ENCODE data around the gene FCHSD2. TPM values are rescaled to one million over a fixed set of nuclear protein-coding genes. Genes with fewer than 3 reads are reported as not detected.
A peak's percentile ranks its signal among the peaks of the same experiment; 100 is the strongest.
"Not testable (repeated sequence)": the region's sequence is repeated elsewhere in the genome, so short reads cannot be mapped to it uniquely, and the experiment has no call there.

The FCHSD2 gene
- total and polyA plus RNA-seq, 2 donors (not counting 1 experiment from before 2014, with no cell fraction given) = 113 to 189 TPM

GRCh38 chr11:72981971-72982685 lies 160.0 kb downstream of the FCHSD2 start:
- CTCF ChIA-PET = interaction anchor here (0.6 to 4.7 kb wide), 3 partner anchors 158 to 257 kb away, joined by 3 to 19 read pairs (median 3); no protein-coding TSS in a partner anchor
- DNase-seq = no peak
- H3K27me3 Mint-ChIP-seq = no peaks in the 10 kb centered on the region
- Histone ChIP-seq H4K20me1 (ENCODE audit: control insufficient read depth, insufficient read depth, low read length, poor library complexity, severe bottlenecking) (no peaks in the 10 kb centered on the region), H3K4me2 (replicated peaks; ENCODE audit: low read depth, low read length, poor library complexity, severe bottlenecking) (no peak overlapping the region), H3K4me1 (ENCODE audit: control insufficient read depth in 2 of 2, insufficient read depth in 2 of 2, low read length in 2 of 2) (peaks cover 19 to 31% of the 10 kb centered on the region in 2 donors), H3K9ac (ENCODE audit: low read length) (no peak overlapping the region), H3K4me3 (ENCODE audit: control extremely low read depth in 1 of 5, extremely low read depth in 1 of 5, insufficient read depth in 1 of 5, low read depth in 2 of 5, low read length in 4 of 5) (no peak overlapping the region), H3K27ac (ENCODE audit: low read length in 2 of 2) (peak overlapping the region; percentile 26 to 72), H2AFZ (ENCODE audit: insufficient read depth, low read depth, low read length, poor library complexity, severe bottlenecking) (no peak overlapping the region), H3K27me3 (replicated peaks in 1 of 4; ENCODE audit: control extremely low read depth in 1 of 4, control insufficient read depth in 3 of 4, insufficient read depth in 4 of 4, low read length in 3 of 4) (no peaks in the 10 kb centered on the region), H3K79me2 (ENCODE audit: control insufficient read depth, insufficient read depth, low read length) (peaks cover 71% of the 10 kb centered on the region), H3K9me3 (ENCODE audit: control extremely low read depth in 1 of 3, control insufficient read depth in 2 of 3, insufficient read depth in 1 of 3, low read length in 2 of 3) (peaks cover 0 to 5% (median 5%) of the 10 kb centered on the region in 3 donors), H3K36me3 (replicated peaks in 1 of 2; ENCODE audit: control extremely low read depth in 1 of 2, control insufficient read depth in 1 of 2, extremely low read depth in 1 of 2, insufficient read depth in 2 of 2, low read length in 1 of 2) (peaks cover 10 to 83% of the 10 kb centered on the region in 2 experiments)
- H3K9me3 Mint-ChIP-seq (ENCODE audit: insufficient read depth) = peaks cover 3% of the 10 kb centered on the region
- H3K27ac Mint-ChIP-seq = peak overlapping the region; percentile 71
- POLR2A ChIA-PET = no interaction called here
- TF ChIP-seq, protein P1, sequence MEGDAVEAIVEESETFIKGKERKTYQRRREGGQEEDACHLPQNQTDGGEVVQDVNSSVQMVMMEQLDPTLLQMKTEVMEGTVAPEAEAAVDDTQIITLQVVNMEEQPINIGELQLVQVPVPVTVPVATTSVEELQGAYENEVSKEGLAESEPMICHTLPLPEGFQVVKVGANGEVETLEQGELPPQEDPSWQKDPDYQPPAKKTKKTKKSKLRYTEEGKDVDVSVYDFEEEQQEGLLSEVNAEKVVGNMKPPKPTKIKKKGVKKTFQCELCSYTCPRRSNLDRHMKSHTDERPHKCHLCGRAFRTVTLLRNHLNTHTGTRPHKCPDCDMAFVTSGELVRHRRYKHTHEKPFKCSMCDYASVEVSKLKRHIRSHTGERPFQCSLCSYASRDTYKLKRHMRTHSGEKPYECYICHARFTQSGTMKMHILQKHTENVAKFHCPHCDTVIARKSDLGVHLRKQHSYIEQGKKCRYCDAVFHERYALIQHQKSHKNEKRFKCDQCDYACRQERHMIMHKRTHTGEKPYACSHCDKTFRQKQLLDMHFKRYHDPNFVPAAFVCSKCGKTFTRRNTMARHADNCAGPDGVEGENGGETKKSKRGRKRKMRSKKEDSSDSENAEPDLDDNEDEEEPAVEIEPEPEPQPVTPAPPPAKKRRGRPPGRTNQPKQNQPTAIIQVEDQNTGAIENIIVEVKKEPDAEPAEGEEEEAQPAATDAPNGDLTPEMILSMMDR (IDR thresholded peaks at IDR 0.05) = no peak
- no peak for TF ChIP-seq EZH2 (IDR thresholded peaks at IDR 0.05; ENCODE audit: borderline replicate concordance, insufficient read depth, low read depth, low read length, poor library complexity, severe bottlenecking)
- WGBS (ENCODE audit: insufficient coverage) = 83% methylated on average over 1 of the region's 3 CpGs
- no peak for ATAC-seq (ENCODE audit: low read depth)
- H3K4me1 Mint-ChIP-seq = peaks cover 53% of the 10 kb centered on the region
- intact Hi-C loops (cut with micrococcal nuclease) = loop anchor here (10.0 kb wide), 1 partner anchor 53 kb away; no protein-coding TSS in a partner anchor
- no peak overlapping the region for H3K4me3 Mint-ChIP-seq

DNA sequence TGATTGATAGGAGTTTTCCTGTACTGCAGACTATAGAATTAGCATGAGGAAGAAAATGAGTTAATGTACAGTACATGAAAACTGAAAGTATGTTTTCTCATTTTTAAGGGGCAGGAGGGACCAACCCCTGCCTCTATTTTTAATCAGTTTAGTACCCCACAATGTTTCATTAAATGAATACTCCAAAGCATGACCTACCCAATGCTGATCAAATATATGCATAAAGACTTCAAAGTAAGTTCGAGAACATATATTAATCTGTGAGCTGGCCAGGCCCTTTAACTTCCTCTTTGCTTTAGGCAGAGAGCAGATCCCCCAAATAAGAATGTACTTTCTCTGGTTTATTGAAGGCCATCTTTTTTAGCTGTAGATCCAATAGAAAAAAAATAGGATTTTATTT lies 161.0 kb downstream of the FCHSD2 start:
- no peaks in the 10 kb centered on the region for H4K20me1 ChIP-seq (ENCODE audit: control insufficient read depth, insufficient read depth, low read length, poor library complexity, severe bottlenecking)
- peak overlapping the region; percentile 53 for H3K4me3 Mint-ChIP-seq
- H3K27ac Mint-ChIP-seq = peak overlapping the region; percentile 67
- no peaks in the 10 kb centered on the region for H3K27me3 ChIP-seq (replicated peaks in 1 of 4; ENCODE audit: control extremely low read depth in 1 of 4, control insufficient read depth in 3 of 4, insufficient read depth in 4 of 4, low read length in 3 of 4)
- H3K27me3 Mint-ChIP-seq = no peaks in the 10 kb centered on the region
- peaks cover 0 to 10% (median 5%) of the 10 kb centered on the region in 3 donors for H3K9me3 ChIP-seq (ENCODE audit: control extremely low read depth in 1 of 3, control insufficient read depth in 2 of 3, insufficient read depth in 1 of 3, low read length in 2 of 3)
- peak overlapping the region; percentile 25 for H2AFZ ChIP-seq (ENCODE audit: insufficient read depth, low read depth, low read length, poor library complexity, severe bottlenecking)
- DNase-seq (peak; percentile 42), ATAC-seq (ENCODE audit: low read depth) (no peak)
- H3K9ac ChIP-seq (ENCODE audit: low read length) = peak overlapping the region; percentile 28
- H3K36me3 ChIP-seq (replicated peaks in 1 of 2; ENCODE audit: control extremely low read depth in 1 of 2, control insufficient read depth in 1 of 2, extremely low read depth in 1 of 2, insufficient read depth in 2 of 2, low read length in 1 of 2) = peaks cover 10 to 81% of the 10 kb centered on the region in 2 experiments
- peak overlapping the region; percentile 28 to 72 for H3K27ac ChIP-seq (ENCODE audit: low read length in 2 of 2)
- H3K9me3 Mint-ChIP-seq (ENCODE audit: insufficient read depth) = peaks cover 3% of the 10 kb centered on the region
- ChIA-PET CTCF (interaction anchor here (1.0 to 4.7 kb wide), 3 partner anchors 81 to 256 kb away, joined by 3 to 19 read pairs (median 3); no protein-coding TSS in a partner anchor), POLR2A (no interaction called here)
- TF ChIP-seq EZH2 (IDR thresholded peaks at IDR 0.05; ENCODE audit: borderline replicate concordance, insufficient read depth, low read depth, low read length, poor library complexity, severe bottlenecking) = no peak
- TF ChIP-seq, protein P1 (IDR thresholded peaks at IDR 0.05) = no peak
- H3K4me1 Mint-ChIP-seq = peaks cover 49% of the 10 kb centered on the region
- H3K79me2 ChIP-seq (ENCODE audit: control insufficient read depth, insufficient read depth, low read length) = peaks cover 74% of the 10 kb centered on the region
- peaks cover 24% of the 10 kb centered on the region in 2 donors for H3K4me1 ChIP-seq (ENCODE audit: control insufficient read depth in 2 of 2, insufficient read depth in 2 of 2, low read length in 2 of 2)
- no CpG with 5 or more reads among the region's 1 CpG for WGBS (ENCODE audit: insufficient coverage)
- H3K4me2 ChIP-seq (replicated peaks; ENCODE audit: low read depth, low read length, poor library complexity, severe bottlenecking) = peak overlapping the region; percentile 57
- intact Hi-C loops (cut with micrococcal nuclease) = loop anchor here (10.0 kb wide), 1 partner anchor 54 kb away; no protein-coding TSS in a partner anchor
- H3K4me3 ChIP-seq (ENCODE audit: control extremely low read depth in 1 of 5, extremely low read depth in 1 of 5, insufficient read depth in 1 of 5, low read depth in 2 of 5, low read length in 4 of 5) = peak overlapping the region in 1 of 5 experiments; percentile 24

GRCh38 chr11:72977782-72978181 lies 164.3 kb downstream of the FCHSD2 start:
- H3K9me3 Mint-ChIP-seq (ENCODE audit: insufficient read depth); H3K27ac ChIP-seq (ENCODE audit: low read length in 2 of 2); H2AFZ ChIP-seq (ENCODE audit: insufficient read depth, low read depth, low read length, poor library complexity, severe bottlenecking); H3K4me2 ChIP-seq (replicated peaks; ENCODE audit: low read depth, low read length, poor library complexity, severe bottlenecking); H3K9ac ChIP-seq (ENCODE audit: low read length); intact Hi-C loops (cut with micrococcal nuclease); H3K27me3 ChIP-seq (replicated peaks in 1 of 4; ENCODE audit: control extremely low read depth in 1 of 4, control insufficient read depth in 3 of 4, insufficient read depth in 4 of 4, low read length in 3 of 4); POLR2A ChIA-PET; H4K20me1 ChIP-seq (ENCODE audit: control insufficient read depth, insufficient read depth, low read length, poor library complexity, severe bottlenecking); H3K9me3 ChIP-seq (ENCODE audit: control extremely low read depth in 1 of 3, control insufficient read depth in 2 of 3, insufficient read depth in 1 of 3, low read length in 2 of 3); ATAC-seq (ENCODE audit: low read depth); CTCF ChIA-PET; DNase-seq; H3K27me3 Mint-ChIP-seq; H3K4me3 ChIP-seq (ENCODE audit: control extremely low read depth in 1 of 5, extremely low read depth in 1 of 5, insufficient read depth in 1 of 5, low read depth in 2 of 5, low read length in 4 of 5); H3K4me3 Mint-ChIP-seq: not testable (repeated sequence)
- H3K79me2 ChIP-seq (ENCODE audit: control insufficient read depth, insufficient read depth, low read length) = peaks cover 89% of the 10 kb centered on the region
- peaks cover 21 to 24% of the 10 kb centered on the region in 2 donors for H3K4me1 ChIP-seq (ENCODE audit: control insufficient read depth in 2 of 2, insufficient read depth in 2 of 2, low read length in 2 of 2)
- Mint-ChIP-seq H3K4me1 (peaks cover 63% of the 10 kb centered on the region), H3K27ac (peak overlapping the region; percentile 32)
- H3K36me3 ChIP-seq (replicated peaks in 1 of 2; ENCODE audit: control extremely low read depth in 1 of 2, control insufficient read depth in 1 of 2, extremely low read depth in 1 of 2, insufficient read depth in 2 of 2, low read length in 1 of 2) = peaks cover 4 to 84% of the 10 kb centered on the region in 2 experiments
- no CpG with 5 or more reads among the region's 2 CpGs for WGBS (ENCODE audit: insufficient coverage)

All from B cell (primary cell).